Measurements from ENCODE around the gene FMO4. TPM values are rescaled to one million over a fixed set of nuclear protein-coding genes. Genes with fewer than 3 reads are reported as not detected.
"Not testable (repeated sequence)": the region's sequence is repeated elsewhere in the genome, so short reads cannot be mapped to it uniquely, and the experiment has no call there.

Gene FMO4
- polyA plus RNA-seq, 4 donors = 10.7 to 19.4 (median 14.7) TPM

- no peak for DNase-seq (ENCODE audit: low read depth in 4 of 4, low spot score in 3 of 4)
These were observed 15.3 kb downstream of the FMO4 start for GRCh38 chr1:171329251-171329650.

- DNase-seq (ENCODE audit: low read depth in 4 of 4, low spot score in 3 of 4) = no peak
These were observed 20.1 kb downstream of the FMO4 start for GRCh38 chr1:171334024-171334640.

GRCh38 chr1:171335964-171336363, 22.0 kb downstream of the FMO4 start:
- DNase-seq (ENCODE audit: low read depth in 4 of 4, low spot score in 3 of 4) = no peak

- DNase-seq (ENCODE audit: low read depth in 4 of 4, low spot score in 3 of 4) = not testable (repeated sequence)
These were observed 25.4 kb downstream of the FMO4 start for GRCh38 chr1:171339345-171339744.

GRCh38 chr1:171343727-171344472, 29.9 kb downstream of the FMO4 start:
- DNase-seq (ENCODE audit: low read depth in 4 of 4, low spot score in 3 of 4) = no peak

- DNase-seq (ENCODE audit: low read depth in 4 of 4, low spot score in 3 of 4) = no peak
These were observed 30.5 kb downstream of the FMO4 start for GRCh38 chr1:171344473-171344820.

GRCh38 chr1:171345536-171345935, 31.6 kb downstream of the FMO4 start:
- DNase-seq (ENCODE audit: low read depth in 4 of 4, low spot score in 3 of 4) = no peak

- no peak for DNase-seq (ENCODE audit: low read depth in 4 of 4, low spot score in 3 of 4)
These were observed 32.9 kb downstream of the FMO4 start for GRCh38 chr1:171346881-171347280.

- no peak for DNase-seq (ENCODE audit: low read depth in 4 of 4, low spot score in 3 of 4)
These were observed 36.6 kb downstream of the FMO4 start for GRCh38 chr1:171350594-171350993.

GRCh38 chr1:171351961-171352360, 38.0 kb downstream of the FMO4 start:
- DNase-seq (ENCODE audit: low read depth in 4 of 4, low spot score in 3 of 4) = no peak

- DNase-seq (ENCODE audit: low read depth in 4 of 4, low spot score in 3 of 4) = no peak
These were observed 38.6 kb downstream of the FMO4 start for GRCh38 chr1:171352554-171352953.

- no peak for DNase-seq (ENCODE audit: low read depth in 4 of 4, low spot score in 3 of 4)
These were observed 41.7 kb downstream of the FMO4 start for GRCh38 chr1:171355727-171356126.

- no peak for DNase-seq (ENCODE audit: low read depth in 4 of 4, low spot score in 3 of 4)
These were observed 43.2 kb downstream of the FMO4 start for GRCh38 chr1:171357179-171357578.

GRCh38 chr1:171359355-171359648, 45.3 kb downstream of the FMO4 start:
- DNase-seq (ENCODE audit: low read depth in 4 of 4, low spot score in 3 of 4) = not testable (repeated sequence)

GRCh38 chr1:171359731-171360527, 45.9 kb downstream of the FMO4 start:
- not testable (repeated sequence) for DNase-seq (ENCODE audit: low read depth in 4 of 4, low spot score in 3 of 4)

- no peak for DNase-seq (ENCODE audit: low read depth in 4 of 4, low spot score in 3 of 4)
These were observed 52.1 kb downstream of the FMO4 start for GRCh38 chr1:171366085-171366484.

- no peak for DNase-seq (ENCODE audit: low read depth in 4 of 4, low spot score in 3 of 4)
These were observed 52.8 kb downstream of the FMO4 start for GRCh38 chr1:171366816-171367215.

- no peak for DNase-seq (ENCODE audit: low read depth in 4 of 4, low spot score in 3 of 4)
These were observed 53.5 kb downstream of the FMO4 start for GRCh38 chr1:171367436-171367835.

- DNase-seq (ENCODE audit: low read depth in 4 of 4, low spot score in 3 of 4) = no peak
These were observed 58.6 kb downstream of the FMO4 start for GRCh38 chr1:171372418-171373084.

- DNase-seq (ENCODE audit: low read depth in 4 of 4, low spot score in 3 of 4) = not testable (repeated sequence)
These were observed 59.6 kb downstream of the FMO4 start for GRCh38 chr1:171373357-171374122.
